Breast epithelium (tissue), 4 donors: ENCODE results near the gene BRD3. TPM values are rescaled to one million over a fixed set of nuclear protein-coding genes. Genes with fewer than 3 reads are reported as not detected.

ENCODE experiments used
- DNase-seq, 2 donors: peaks; one replicate each; pipeline ENCODE4 v3.0.0-alpha.2; 2019; ENCODE audit warnings: low spot score in 2 of 2
- H3K27ac ChIP-seq, 2 donors: fragments of 200-600 bp; sonication (generic) in 1 of 2; one replicate each; pipeline ENCODE4 v1.5.1; 2016 to 2019; ENCODE audit warnings: mild to moderate bottlenecking in 1 of 2
- H3K27me3 ChIP-seq, 2 donors: fragments of 200-600 bp; sonication (generic) in 1 of 2; one replicate each; pipeline versions ENCODE4 v1.5.1 to v1.6.0; 2017 to 2019; ENCODE audit warnings: control low read depth in 1 of 2, mild to moderate bottlenecking in 1 of 2
- H3K36me3 ChIP-seq: fragments of 200-600 bp; one replicate; pipeline ENCODE4 v1.5.1; 2019
- H3K4me1 ChIP-seq, 2 donors: fragments of 200-600 bp; sonication (generic); one replicate each; pipeline ENCODE4 v1.5.1; 2016 to 2019; ENCODE audit warnings: control low read depth in 1 of 2
- H3K4me3 ChIP-seq, 3 donors: fragments of 200-600 bp; sonication (generic); 1 replicate in 2 of 3; 2 replicates in 1 of 3; pipeline ENCODE4 v1.5.1; 2016 to 2019; ENCODE audit warnings: mild to moderate bottlenecking in 3 of 3, moderate library complexity in 2 of 3
- H3K9me3 ChIP-seq, 2 donors: fragments of 200-600 bp; sonication (generic) in 1 of 2; one replicate each; pipeline ENCODE4 v1.5.1; 2016 to 2019; ENCODE audit warnings: control low read depth in 1 of 2
- CTCF ChIP-seq, 3 donors: fragments of 450-650 bp; IDR thresholded peaks; one replicate each; pipeline ENCODE4 v1.5.1; 2016 to 2017; ENCODE audit warnings: antibody characterized with exemption in 3 of 3, mild to moderate bottlenecking in 3 of 3, moderate library complexity in 3 of 3
- POLR2A ChIP-seq: fragments of 450-650 bp; IDR thresholded peaks from one replicate; pipeline ENCODE4 v1.6.1; 2016; ENCODE audit warnings: antibody characterized with exemption, mild to moderate bottlenecking, moderate library complexity
- POLR2AphosphoS5 ChIP-seq, 3 donors: sonication (generic); formaldehyde crosslinking; IDR thresholded peaks; one replicate each; pipeline ENCODE4 v1.6.1; 2017; ENCODE audit warnings: antibody characterized with exemption in 3 of 3
- intact Hi-C: fragments of 100-400 bp; cut with DNase I; formaldehyde crosslinking; loops from one replicate; pipeline ENCODE4 v1.15.1; 2023; ENCODE audit warnings: low total_unique reads
- total RNA-seq, 3 donors: library from RNA; depleted of rRNA; stranded (reverse); fragments of >200 nt; gene quantifications; one replicate each; pipeline ENCODE4 v1.1.0, GENCODE V29; 2016

Gene BRD3
- total RNA-seq, 3 donors from 2014 or later = 21.6 to 26.2 (median 24.6) TPM

- no peak for DNase-seq
- Histone ChIP-seq H3K36me3 (no peaks in the 10 kb centered on the region), H3K27me3 (no peaks in the 10 kb centered on the region), H3K4me1 (peaks cover 29 to 43% of the 10 kb centered on the region in 2 donors), H3K27ac (no peak overlapping the region), H3K4me3 (no peak overlapping the region), H3K9me3 (no peaks in the 10 kb centered on the region)
- intact Hi-C loops = loop anchor here (5.0 kb wide), 1 partner anchor 1137 kb away; no protein-coding TSS in a partner anchor
- TF ChIP-seq POLR2AphosphoS5 (IDR thresholded peaks at IDR 0.05) (no peak), CTCF (IDR thresholded peaks at IDR 0.05) (no peak), POLR2A (no peak)
These were observed 8.6 kb downstream of the BRD3 start for GRCh38 chr9:134059188-134059641.

- intact Hi-C loops = loop anchor here (5.0 kb wide), 1 partner anchor 1136 kb away; no protein-coding TSS in a partner anchor
- peak in 1 of 2 donors; percentile 43 for DNase-seq
- Histone ChIP-seq H3K27me3 (no peaks in the 10 kb centered on the region), H3K4me3 (no peak overlapping the region), H3K27ac (no peak overlapping the region), H3K9me3 (no peaks in the 10 kb centered on the region), H3K36me3 (no peaks in the 10 kb centered on the region), H3K4me1 (peaks cover 29 to 42% of the 10 kb centered on the region in 2 donors)
- TF ChIP-seq POLR2AphosphoS5 (IDR thresholded peaks at IDR 0.05) (no peak), POLR2A (no peak), CTCF (IDR thresholded peaks at IDR 0.05) (no peak)
These were observed 9.1 kb downstream of the BRD3 start for GRCh38 chr9:134058716-134059115.

GRCh38 chr9:134057751-134058701 is 9.8 kb downstream of the BRD3 start:
- no peak for TF ChIP-seq CTCF (IDR thresholded peaks at IDR 0.05)
- no peak for TF ChIP-seq POLR2AphosphoS5 (IDR thresholded peaks at IDR 0.05)
- no peak for TF ChIP-seq POLR2A
- Histone ChIP-seq H3K36me3 (peaks cover 2% of the 10 kb centered on the region), H3K27me3 (no peaks in the 10 kb centered on the region), H3K27ac (no peak overlapping the region), H3K4me3 (no peak overlapping the region), H3K9me3 (no peaks in the 10 kb centered on the region), H3K4me1 (peaks cover 29 to 35% of the 10 kb centered on the region in 2 donors)
- intact Hi-C loops = loop anchor here (5.0 kb wide), 1 partner anchor 1136 kb away; no protein-coding TSS in a partner anchor
- DNase-seq = peak in 1 of 2 donors; percentile 19

- intact Hi-C loops = loop anchor here (5.0 kb wide), 1 partner anchor 1135 kb away; no protein-coding TSS in a partner anchor
- no peak overlapping the region for H3K4me3 ChIP-seq
- peaks cover 27 to 29% of the 10 kb centered on the region in 2 donors for H3K4me1 ChIP-seq
- no peaks in the 10 kb centered on the region for H3K27me3 ChIP-seq
- DNase-seq = no peak
- H3K36me3 ChIP-seq = peaks cover 8% of the 10 kb centered on the region
- no peak overlapping the region for H3K27ac ChIP-seq
- TF ChIP-seq CTCF (IDR thresholded peaks at IDR 0.05) (no peak), POLR2AphosphoS5 (IDR thresholded peaks at IDR 0.05) (no peak), POLR2A (no peak)
- H3K9me3 ChIP-seq = no peaks in the 10 kb centered on the region
These were observed 10.5 kb downstream of the BRD3 start for GRCh38 chr9:134057307-134057657.
